Cardiac muscle cell (in vitro differentiated cells and primary cell): ENCODE measurements around the gene DUS3L. TPM values are rescaled to one million over a fixed set of nuclear protein-coding genes. Genes with fewer than 3 reads are reported as not detected.

Source experiments
- DNase-seq, 2 donors: peaks; one replicate each; pipeline versions ENCODE4 v3.0.0 to v3.0.0-alpha.2; 2010 to 2017; ENCODE audit warnings: low read depth in 1 of 2, low spot score in 1 of 2
- H3K27ac ChIP-seq: fragments of 200-600 bp; sonication (generic); 2 replicates; pipeline ENCODE4 v1.5.1; 2016
- H3K27me3 ChIP-seq: fragments of 200-600 bp; sonication (generic); 2 replicates; pipeline ENCODE4 v1.6.0; 2016; ENCODE audit warnings: control low read depth
- H3K36me3 ChIP-seq: fragments of 200-600 bp; sonication (generic); 2 replicates; pipeline ENCODE4 v1.5.1; 2016; ENCODE audit warnings: control low read depth
- H3K4me1 ChIP-seq: fragments of 200-600 bp; sonication (generic); 2 replicates; pipeline ENCODE4 v1.8.1; 2017; ENCODE audit warnings: low read depth, mild to moderate bottlenecking, mixed run types
- H3K4me3 ChIP-seq: fragments of 200-600 bp; sonication (generic); 2 replicates; pipeline ENCODE4 v1.5.1; 2016; ENCODE audit warnings: mild to moderate bottlenecking
- H3K9me3 ChIP-seq: fragments of 200-600 bp; sonication (generic); 2 replicates; pipeline ENCODE4 v1.5.1; 2017; ENCODE audit warnings: low read depth, mild to moderate bottlenecking, control low read depth
- CTCF ChIP-seq: IDR thresholded peaks from 2 replicates; pipeline ENCODE4 v1.5.1; 2012; ENCODE audit warnings: low read depth, mild to moderate bottlenecking, low read length
- polyA plus RNA-seq: library from polyadenylated mRNA; unstranded; fragments of >200 nt; fragmentation: Nextera tagmentation; extraction: Ambion mirVana; gene quantifications from 2 replicates; pipeline ENCODE4 v1.2.1, GENCODE V29; 2016
- total RNA-seq: library from RNA; depleted of rRNA; stranded (reverse); fragments of >200 nt; gene quantifications from 2 replicates; pipeline ENCODE4 v1.2.3, GENCODE V29; 2016

Gene DUS3L
- total and polyA plus RNA-seq, 2 experiments from 2014 or later: 39.1 to 43.4 TPM

- Histone ChIP-seq H3K4me1 (peaks cover 16% of the 10 kb centered on the region), H3K27ac (peak overlapping the region; percentile 99), H3K36me3 (no peaks in the 10 kb centered on the region), H3K9me3 (no peaks in the 10 kb centered on the region), H3K27me3 (no peaks in the 10 kb centered on the region), H3K4me3 (peak overlapping the region; percentile 49)
- peak; percentile 95 to 96 for DNase-seq
- no peak for TF ChIP-seq CTCF
These were observed 37.1 kb upstream of the DUS3L start for GRCh38 chr19:5827891-5828660.

- DNase-seq: no peak
- Histone ChIP-seq H3K36me3 (no peaks in the 10 kb centered on the region), H3K4me3 (peak overlapping the region; percentile 49), H3K9me3 (no peaks in the 10 kb centered on the region), H3K4me1 (peaks cover 16% of the 10 kb centered on the region), H3K27ac (peak overlapping the region; percentile 99), H3K27me3 (no peaks in the 10 kb centered on the region)
- TF ChIP-seq CTCF: no peak
These were observed 36.5 kb upstream of the DUS3L start for GRCh38 chr19:5827342-5827890.

- TF ChIP-seq CTCF: peak; percentile 25
- DNase-seq: peak; percentile 45 to 90
- Histone ChIP-seq H3K36me3 (no peaks in the 10 kb centered on the region), H3K27ac (peak overlapping the region; percentile 99), H3K27me3 (no peaks in the 10 kb centered on the region), H3K4me3 (no peak overlapping the region), H3K9me3 (no peaks in the 10 kb centered on the region), H3K4me1 (peaks cover 16% of the 10 kb centered on the region)
These were observed 35.8 kb upstream of the DUS3L start for GRCh38 chr19:5826531-5827341.

GRCh38 chr19:5825178-5825577 is 34.2 kb upstream of the DUS3L start:
- H3K27me3 ChIP-seq: no peaks in the 10 kb centered on the region
- H3K9me3 ChIP-seq: no peaks in the 10 kb centered on the region
- no peak for DNase-seq
- H3K27ac ChIP-seq: no peak overlapping the region
- no peak overlapping the region for H3K4me3 ChIP-seq
- peaks cover 18% of the 10 kb centered on the region for H3K4me1 ChIP-seq
- no peaks in the 10 kb centered on the region for H3K36me3 ChIP-seq
- TF ChIP-seq CTCF: no peak

- Histone ChIP-seq H3K4me1 (peaks cover 14% of the 10 kb centered on the region), H3K4me3 (no peak overlapping the region), H3K27ac (no peak overlapping the region), H3K27me3 (no peaks in the 10 kb centered on the region), H3K9me3 (no peaks in the 10 kb centered on the region), H3K36me3 (no peaks in the 10 kb centered on the region)
- no peak for DNase-seq
- no peak for TF ChIP-seq CTCF
These were observed 33.8 kb upstream of the DUS3L start for GRCh38 chr19:5824751-5825150.
